NCI-H2081 treated with DMSO at 0.1 percent for 48 hours (cell line): ENCODE data around the gene SH2B2.
"Not testable (repeated sequence)": the region's sequence is repeated elsewhere in the genome, so short reads cannot be mapped to it uniquely, and the experiment has no call there.

Source experiments
- DNase-seq: peaks from one replicate; lab custom pipeline; 2025; lab: John Stamatoyannopoulos, UW

SH2B2 gene

DNA sequence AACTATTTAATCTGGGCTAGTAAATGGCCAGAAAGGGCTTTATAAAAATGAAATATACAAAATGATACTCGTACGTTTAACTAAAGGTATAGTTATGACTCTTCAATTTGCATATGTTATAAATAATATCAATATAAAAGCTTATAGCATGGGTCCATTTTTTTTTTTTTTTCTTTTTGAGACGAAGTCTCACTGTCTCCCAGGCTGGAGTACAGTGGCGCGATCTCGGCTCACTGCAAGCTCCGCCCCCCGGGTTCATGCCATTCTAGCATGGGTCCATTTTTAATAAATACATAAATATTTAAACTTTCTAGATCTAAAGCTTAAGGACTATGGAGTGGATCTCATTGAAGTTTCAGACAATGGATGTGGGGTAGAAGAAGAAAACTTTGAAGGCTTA, 50.3 kb downstream of the SH2B2 start:
- DNase-seq = not testable (repeated sequence)

DNA sequence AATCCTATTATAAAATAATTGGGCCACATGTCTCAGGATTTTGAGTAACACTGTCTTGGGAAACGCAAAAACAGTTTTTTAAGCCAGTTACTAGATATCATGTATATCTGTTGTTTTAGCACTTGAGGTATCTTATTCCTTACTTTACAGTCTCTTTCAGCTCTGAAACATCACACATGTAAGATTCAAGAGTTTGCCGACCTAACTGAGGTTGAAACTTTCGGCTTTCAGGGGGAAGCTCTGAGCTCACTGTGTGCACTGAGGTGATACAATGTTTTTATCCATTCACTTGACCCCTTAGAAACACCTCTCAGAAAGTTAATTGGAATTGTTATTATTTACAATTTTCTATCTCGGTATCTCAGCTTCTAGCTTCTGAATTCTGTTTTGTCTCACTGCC, 50.8 kb downstream of the SH2B2 start:
- DNase-seq = not testable (repeated sequence)

DNA sequence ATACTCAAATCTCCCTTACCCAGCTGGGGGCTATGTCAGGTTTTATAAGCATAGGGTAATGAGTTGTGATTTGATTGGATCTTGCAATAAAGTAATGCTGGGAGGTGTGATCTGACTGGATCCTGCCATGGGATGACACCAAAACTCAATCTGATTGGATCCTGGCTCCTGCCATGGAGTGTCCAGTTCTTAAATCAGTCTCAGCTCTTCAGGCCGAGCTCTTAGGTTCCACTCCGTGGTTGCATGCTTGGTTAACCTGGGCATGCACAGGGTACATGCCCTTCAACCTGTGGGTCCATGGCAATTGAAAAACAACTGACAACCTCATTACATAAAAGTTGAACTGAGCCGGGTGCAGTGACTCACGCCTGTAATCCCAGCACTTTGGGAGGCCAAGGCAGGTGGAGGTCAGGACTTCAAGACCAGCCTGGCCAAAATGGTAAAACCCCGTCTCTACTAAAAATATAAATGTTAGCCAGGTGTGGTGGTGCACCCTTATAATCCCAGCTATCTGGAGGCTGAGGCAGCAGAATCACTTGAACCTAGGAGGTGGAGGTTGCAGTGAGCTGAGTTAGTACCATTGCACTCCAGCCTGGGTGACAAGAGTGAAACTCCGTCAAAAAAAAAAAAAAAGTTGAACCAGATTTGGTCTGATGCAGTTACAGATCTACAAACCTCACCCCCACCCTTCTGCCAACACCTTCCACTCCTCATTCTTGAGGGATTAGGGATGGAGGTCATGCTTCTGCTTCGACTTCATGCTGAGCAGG, 54.1 kb downstream of the SH2B2 start:
- not testable (repeated sequence) for DNase-seq

GRCh38 chr7:102346983-102347382, 60.3 kb downstream of the SH2B2 start:
- DNase-seq = not testable (repeated sequence)

- not testable (repeated sequence) for DNase-seq
Measured at GRCh38 chr7:102356344-102356743, 69.7 kb downstream of the SH2B2 start, which contains the start of gene SPDYE6. TSS of gene SPDYE6 (minus strand) at chr7:102356444. CDS start at chr7:102356023, 421 bp downstream.

- DNase-seq = peak; percentile 88
Measured at GRCh38 chr7:102363549-102364393, 77.1 kb downstream of the SH2B2 start.

DNA sequence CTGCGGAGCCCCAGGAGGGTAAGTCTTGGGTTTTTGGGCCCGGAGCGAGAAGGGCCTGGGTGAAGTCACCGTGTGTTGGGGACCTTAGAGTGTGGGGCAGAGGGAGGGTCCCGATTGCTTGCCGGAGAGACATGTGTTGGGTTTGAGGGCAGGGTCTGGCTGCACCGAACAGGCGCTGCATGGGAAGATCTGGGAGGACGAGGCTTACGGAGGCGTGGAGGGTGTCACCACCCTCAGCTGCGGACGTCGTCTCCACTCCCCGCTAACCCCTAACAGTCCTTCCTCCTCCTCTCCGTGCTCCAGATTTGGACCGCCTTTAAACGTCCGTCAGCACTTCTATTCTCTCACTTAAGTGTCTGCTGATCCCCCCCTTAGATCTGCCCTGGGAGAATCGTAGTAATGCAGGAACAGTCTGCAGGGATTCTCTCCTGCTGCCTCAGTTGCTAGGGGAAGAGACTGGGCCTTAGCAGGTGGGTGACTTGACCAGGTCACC, 77.8 kb downstream of the SH2B2 start:
- DNase-seq = not testable (repeated sequence)

GRCh38 chr7:102365390-102365789, 78.7 kb downstream of the SH2B2 start:
- DNase-seq = not testable (repeated sequence)

DNA sequence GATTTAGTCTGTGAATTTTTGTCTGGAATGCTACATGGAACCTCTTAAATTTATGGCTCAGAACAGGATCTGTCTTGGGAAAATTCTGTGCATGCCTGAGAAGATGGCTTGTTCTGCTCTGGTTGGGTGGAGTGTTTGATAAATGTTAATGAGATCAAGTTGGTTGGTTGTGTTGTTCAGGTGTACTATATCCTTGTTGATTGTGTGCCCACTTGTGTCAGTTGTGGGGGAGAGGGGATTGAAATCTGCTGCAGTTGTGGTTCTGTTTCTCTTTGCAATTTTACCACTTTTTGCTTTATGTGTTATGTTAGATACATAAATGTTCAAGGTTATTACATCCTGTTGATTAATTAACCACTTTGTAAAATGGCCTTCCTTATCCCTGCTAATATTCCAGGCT, 83.4 kb downstream of the SH2B2 start:
- DNase-seq = not testable (repeated sequence)
